Measurements from ENCODE around the gene MEX3C. TPM values are rescaled to one million over a fixed set of nuclear protein-coding genes. Genes with fewer than 3 reads are reported as not detected.

MEX3C gene
- polyA plus RNA-seq (2013, experiment 1 of 2), result 81.5 TPM
- polyA plus RNA-seq (2013, experiment 2 of 2), result 82.9 TPM

- peak within 1 kb of the TSS; percentile 99 for H3K4me3 ChIP-seq (ENCODE audit: low read length)
- H3K4me1 ChIP-seq (ENCODE audit: control insufficient read depth, low read depth, low read length), result peaks cover 2% of the 10 kb centered on the region
- no peak within 1 kb of the TSS for H2AK5ac ChIP-seq (ENCODE audit: low read length)
- H3K4me2 ChIP-seq (ENCODE audit: low read length), result peak within 1 kb of the TSS; percentile 92
- H3K4ac ChIP-seq (ENCODE audit: low read depth, low read length), result peak within 1 kb of the TSS; percentile 100
- H3K9ac ChIP-seq (ENCODE audit: low read length), result peak within 1 kb of the TSS; percentile 100
- H2BK120ac ChIP-seq (ENCODE audit: low read depth, low read length), result peak within 1 kb of the TSS; percentile 96
- WGBS (ENCODE audit: extremely low coverage, insufficient coverage, low lambda C conversion rate), result no CpG with 5 or more reads among the region's 51 CpGs
- H4K8ac ChIP-seq (ENCODE audit: low read depth, low read length), result no peak within 1 kb of the TSS
- H2BK5ac ChIP-seq (ENCODE audit: low read length), result peak within 1 kb of the TSS; percentile 54
- peaks cover 35% of the 10 kb centered on the region for H3K79me2 ChIP-seq (ENCODE audit: control insufficient read depth, insufficient read depth, low read length)
- peak within 1 kb of the TSS; percentile 99 for H3K27ac ChIP-seq (ENCODE audit: low read depth, low read length)
- H3K56ac ChIP-seq (ENCODE audit: low read length), result peak within 1 kb of the TSS; percentile 99
- no peaks in the 10 kb centered on the region for H3K36me3 ChIP-seq (ENCODE audit: control insufficient read depth, insufficient read depth, low read length)
- H2BK15ac ChIP-seq (replicated peaks; ENCODE audit: low read depth), result no peak within 1 kb of the TSS
- peak; percentile 100 for DNase-seq
- H3K79me1 ChIP-seq (ENCODE audit: low read length), result no peaks in the 10 kb centered on the region
- H4K5ac ChIP-seq (ENCODE audit: low read length), result no peak within 1 kb of the TSS
- peak within 1 kb of the TSS; percentile 75 for H3K23ac ChIP-seq (ENCODE audit: low read length)
- H3K27me3 ChIP-seq (ENCODE audit: insufficient read depth, low read length, poor library complexity), result no peaks in the 10 kb centered on the region
- H3K18ac ChIP-seq (ENCODE audit: low read length), result peak within 1 kb of the TSS; percentile 99
Observed at GRCh38 chr18:51197661-51198424, at the start of gene MEX3C. Gene MEX3C, minus strand, starts transcription at chr18:51197681. Its CDS starts 361 bp downstream, at chr18:51197320.

- Histone ChIP-seq H3K27me3 (ENCODE audit: insufficient read depth, low read length, poor library complexity) (no peaks in the 10 kb centered on the region), H3K4me2 (ENCODE audit: low read length) (no peak overlapping the region), H2BK5ac (ENCODE audit: low read length) (no peak overlapping the region), H3K23ac (ENCODE audit: low read length) (no peak overlapping the region), H3K4me1 (ENCODE audit: control insufficient read depth, low read depth, low read length) (no peaks in the 10 kb centered on the region), H2BK15ac (replicated peaks; ENCODE audit: low read depth) (no peak overlapping the region), H3K36me3 (ENCODE audit: control insufficient read depth, insufficient read depth, low read length) (no peaks in the 10 kb centered on the region), H2BK120ac (ENCODE audit: low read depth, low read length) (no peak overlapping the region), H3K79me2 (ENCODE audit: control insufficient read depth, insufficient read depth, low read length) (no peaks in the 10 kb centered on the region), H3K4ac (ENCODE audit: low read depth, low read length) (no peak overlapping the region), H3K4me3 (ENCODE audit: low read length) (no peak overlapping the region), H3K27ac (ENCODE audit: low read depth, low read length) (no peak overlapping the region), H4K5ac (ENCODE audit: low read length) (no peak overlapping the region), H4K8ac (ENCODE audit: low read depth, low read length) (no peak overlapping the region), H3K56ac (ENCODE audit: low read length) (no peak overlapping the region), H3K18ac (ENCODE audit: low read length) (no peak overlapping the region), H2AK5ac (ENCODE audit: low read length) (no peak overlapping the region), H3K79me1 (ENCODE audit: low read length) (no peaks in the 10 kb centered on the region), H3K9ac (ENCODE audit: low read length) (no peak overlapping the region)
- DNase-seq, result no peak
- WGBS (ENCODE audit: extremely low coverage, insufficient coverage, low lambda C conversion rate), result no CpG with 5 or more reads among the region's 3 CpGs
Observed at GRCh38 chr18:51241226-51241625, 43.7 kb upstream of the MEX3C start.

GRCh38 chr18:51236225-51236624, 38.7 kb upstream of the MEX3C start:
- Histone ChIP-seq H3K23ac (ENCODE audit: low read length) (no peak overlapping the region), H3K4ac (ENCODE audit: low read depth, low read length) (no peak overlapping the region), H3K4me3 (ENCODE audit: low read length) (no peak overlapping the region), H4K5ac (ENCODE audit: low read length) (no peak overlapping the region), H3K36me3 (ENCODE audit: control insufficient read depth, insufficient read depth, low read length) (no peaks in the 10 kb centered on the region), H3K9ac (ENCODE audit: low read length) (no peak overlapping the region), H3K56ac (ENCODE audit: low read length) (no peak overlapping the region), H2BK120ac (ENCODE audit: low read depth, low read length) (no peak overlapping the region), H3K4me1 (ENCODE audit: control insufficient read depth, low read depth, low read length) (peaks cover 10% of the 10 kb centered on the region), H3K79me2 (ENCODE audit: control insufficient read depth, insufficient read depth, low read length) (no peaks in the 10 kb centered on the region), H3K79me1 (ENCODE audit: low read length) (no peaks in the 10 kb centered on the region), H2BK15ac (replicated peaks; ENCODE audit: low read depth) (no peak overlapping the region), H3K18ac (ENCODE audit: low read length) (no peak overlapping the region), H2AK5ac (ENCODE audit: low read length) (no peak overlapping the region), H3K27me3 (ENCODE audit: insufficient read depth, low read length, poor library complexity) (no peaks in the 10 kb centered on the region), H4K8ac (ENCODE audit: low read depth, low read length) (no peak overlapping the region), H3K27ac (ENCODE audit: low read depth, low read length) (no peak overlapping the region), H3K4me2 (ENCODE audit: low read length) (no peak overlapping the region), H2BK5ac (ENCODE audit: low read length) (no peak overlapping the region)
- no CpG with 5 or more reads among the region's 2 CpGs for WGBS (ENCODE audit: extremely low coverage, insufficient coverage, low lambda C conversion rate)
- DNase-seq, result peak; percentile 93

GRCh38 chr18:51235009-51235789, 37.7 kb upstream of the MEX3C start:
- Histone ChIP-seq H3K4me3 (ENCODE audit: low read length) (no peak overlapping the region), H3K79me2 (ENCODE audit: control insufficient read depth, insufficient read depth, low read length) (no peaks in the 10 kb centered on the region), H3K9ac (ENCODE audit: low read length) (no peak overlapping the region), H2BK5ac (ENCODE audit: low read length) (no peak overlapping the region), H3K56ac (ENCODE audit: low read length) (no peak overlapping the region), H3K27ac (ENCODE audit: low read depth, low read length) (no peak overlapping the region), H3K23ac (ENCODE audit: low read length) (no peak overlapping the region), H4K5ac (ENCODE audit: low read length) (no peak overlapping the region), H4K8ac (ENCODE audit: low read depth, low read length) (no peak overlapping the region), H3K4me1 (ENCODE audit: control insufficient read depth, low read depth, low read length) (peaks cover 10% of the 10 kb centered on the region), H3K79me1 (ENCODE audit: low read length) (no peaks in the 10 kb centered on the region), H2AK5ac (ENCODE audit: low read length) (no peak overlapping the region), H2BK15ac (replicated peaks; ENCODE audit: low read depth) (peak overlapping the region; percentile 60), H3K18ac (ENCODE audit: low read length) (no peak overlapping the region), H3K27me3 (ENCODE audit: insufficient read depth, low read length, poor library complexity) (no peaks in the 10 kb centered on the region), H2BK120ac (ENCODE audit: low read depth, low read length) (no peak overlapping the region), H3K4ac (ENCODE audit: low read depth, low read length) (no peak overlapping the region), H3K4me2 (ENCODE audit: low read length) (no peak overlapping the region), H3K36me3 (ENCODE audit: control insufficient read depth, insufficient read depth, low read length) (no peaks in the 10 kb centered on the region)
- peak; percentile 65 for DNase-seq
- WGBS (ENCODE audit: extremely low coverage, insufficient coverage, low lambda C conversion rate), result no CpG with 5 or more reads among the region's 6 CpGs

- H3K79me1 ChIP-seq (ENCODE audit: low read length), result no peaks in the 10 kb centered on the region
- no peaks in the 10 kb centered on the region for H3K27me3 ChIP-seq (ENCODE audit: insufficient read depth, low read length, poor library complexity)
- no peak overlapping the region for H3K4me3 ChIP-seq (ENCODE audit: low read length)
- H2BK15ac ChIP-seq (replicated peaks; ENCODE audit: low read depth), result no peak overlapping the region
- no peak overlapping the region for H4K5ac ChIP-seq (ENCODE audit: low read length)
- no peak overlapping the region for H3K23ac ChIP-seq (ENCODE audit: low read length)
- H3K79me2 ChIP-seq (ENCODE audit: control insufficient read depth, insufficient read depth, low read length), result no peaks in the 10 kb centered on the region
- no peak overlapping the region for H3K18ac ChIP-seq (ENCODE audit: low read length)
- no peak overlapping the region for H2BK120ac ChIP-seq (ENCODE audit: low read depth, low read length)
- H3K36me3 ChIP-seq (ENCODE audit: control insufficient read depth, insufficient read depth, low read length), result no peaks in the 10 kb centered on the region
- H3K4me2 ChIP-seq (ENCODE audit: low read length), result no peak overlapping the region
- no peak overlapping the region for H3K56ac ChIP-seq (ENCODE audit: low read length)
- H3K4ac ChIP-seq (ENCODE audit: low read depth, low read length), result no peak overlapping the region
- no CpG with 5 or more reads among the region's 11 CpGs for WGBS (ENCODE audit: extremely low coverage, insufficient coverage, low lambda C conversion rate)
- no peak overlapping the region for H2AK5ac ChIP-seq (ENCODE audit: low read length)
- H2BK5ac ChIP-seq (ENCODE audit: low read length), result no peak overlapping the region
- no peak overlapping the region for H3K27ac ChIP-seq (ENCODE audit: low read depth, low read length)
- no peak overlapping the region for H3K9ac ChIP-seq (ENCODE audit: low read length)
- H4K8ac ChIP-seq (ENCODE audit: low read depth, low read length), result no peak overlapping the region
- peak; percentile 32 for DNase-seq
- H3K4me1 ChIP-seq (ENCODE audit: control insufficient read depth, low read depth, low read length), result peaks cover 10% of the 10 kb centered on the region
Observed at GRCh38 chr18:51234117-51235008, 36.9 kb upstream of the MEX3C start.
